KBM-7 (cell line): Measurements from ENCODE around the gene TOM1L1.

Experiments
- DNase-seq: peaks from one replicate; pipeline ENCODE4 v3.0.0-alpha.2; 2015
- in situ Hi-C: fragments of 300-500 bp; cut with MboI; formaldehyde crosslinking; loops from 2 replicates; pipeline ENCODE4 v1.14.3; 2020; ENCODE audit warnings: low sequenced_read_pairs, low pct_unique_long_range_greater_than_20kb, mixed read lengths

The TOM1L1 gene

DNA sequence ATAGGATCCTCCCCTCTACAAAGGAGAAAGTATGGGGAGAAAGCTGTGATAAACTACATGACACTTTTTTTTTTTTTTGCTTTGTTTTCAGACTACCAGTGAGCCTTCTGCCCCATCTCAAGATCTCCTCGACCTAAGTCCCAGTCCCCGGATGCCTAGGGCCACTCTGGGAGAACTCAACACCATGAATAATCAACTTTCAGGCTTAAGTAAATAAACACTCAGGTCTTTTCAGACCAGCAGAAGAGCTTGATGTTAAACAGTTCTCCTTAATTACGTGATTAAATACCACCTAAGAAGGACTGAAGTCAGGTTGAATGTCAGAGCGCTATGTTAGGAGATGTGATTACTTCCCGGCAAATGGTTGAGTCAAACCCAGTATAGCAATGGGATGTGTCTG lies 36.4 kb downstream of the TOM1L1 start:
- no peak for DNase-seq
- in situ Hi-C loops: no loop called here

GRCh38 chr17:54937426-54937825 lies 36.8 kb downstream of the TOM1L1 start:
- no peak for DNase-seq
- in situ Hi-C loops: no loop called here

DNA sequence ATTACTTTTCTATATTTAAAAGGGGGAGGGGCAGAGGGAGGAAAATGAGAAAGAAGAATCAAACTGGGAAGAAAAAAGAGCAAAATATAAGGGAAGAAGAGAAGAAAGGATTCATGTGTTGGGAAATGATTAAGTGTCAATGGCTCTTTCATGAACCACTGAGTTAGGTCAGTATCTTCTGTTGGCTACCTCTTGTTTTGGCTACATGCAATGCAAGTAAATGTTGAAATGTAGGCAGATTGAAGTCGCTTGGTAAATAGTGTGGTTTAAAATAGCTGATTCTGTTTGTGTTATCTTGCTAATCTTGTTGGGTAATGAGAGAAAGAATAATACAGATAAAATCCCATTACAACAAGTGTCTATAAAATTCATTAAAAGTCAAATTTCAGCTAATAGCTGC lies 40.6 kb downstream of the TOM1L1 start:
- in situ Hi-C loops: no loop called here
- no peak for DNase-seq

DNA sequence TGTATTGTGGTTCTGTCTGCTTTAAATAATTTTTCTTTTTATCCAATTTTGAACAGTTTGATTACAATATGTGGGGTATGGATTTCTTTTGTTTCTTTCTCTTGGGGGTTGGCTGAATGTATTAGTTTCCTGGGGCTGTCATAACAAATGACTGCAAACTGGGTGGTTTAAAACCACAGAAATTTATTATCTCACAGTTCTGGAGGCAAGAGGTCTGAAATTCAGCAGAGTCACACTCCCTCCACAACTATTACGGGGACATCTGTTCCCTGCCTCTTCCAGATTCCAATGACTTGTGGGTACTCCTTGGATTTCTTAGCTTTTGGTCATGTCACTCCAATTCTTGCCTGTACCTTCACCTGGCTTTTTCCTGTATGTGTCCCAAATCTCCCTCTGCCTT lies 44.1 kb downstream of the TOM1L1 start:
- DNase-seq: peak; percentile 26
- in situ Hi-C loops: no loop called here

DNA sequence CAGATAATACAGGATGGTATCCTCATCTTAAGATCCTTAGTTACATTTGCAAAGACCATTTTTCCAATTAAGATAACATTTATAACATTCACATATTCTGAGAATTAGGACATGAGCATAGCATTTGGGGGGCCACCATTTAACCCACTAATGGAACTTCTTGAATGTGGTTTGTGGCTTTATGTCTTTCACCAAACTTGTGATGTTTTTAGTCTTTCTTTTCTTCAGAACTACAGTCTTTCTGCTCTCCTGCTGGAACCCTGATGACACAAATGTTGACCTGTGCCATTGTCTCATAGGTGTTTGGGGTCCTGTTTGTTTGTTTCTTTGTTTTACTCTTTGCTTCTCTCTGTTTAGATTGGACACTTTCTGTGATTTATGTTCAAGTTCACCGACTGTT lies 44.6 kb downstream of the TOM1L1 start:
- in situ Hi-C loops: no loop called here
- no peak for DNase-seq

DNA sequence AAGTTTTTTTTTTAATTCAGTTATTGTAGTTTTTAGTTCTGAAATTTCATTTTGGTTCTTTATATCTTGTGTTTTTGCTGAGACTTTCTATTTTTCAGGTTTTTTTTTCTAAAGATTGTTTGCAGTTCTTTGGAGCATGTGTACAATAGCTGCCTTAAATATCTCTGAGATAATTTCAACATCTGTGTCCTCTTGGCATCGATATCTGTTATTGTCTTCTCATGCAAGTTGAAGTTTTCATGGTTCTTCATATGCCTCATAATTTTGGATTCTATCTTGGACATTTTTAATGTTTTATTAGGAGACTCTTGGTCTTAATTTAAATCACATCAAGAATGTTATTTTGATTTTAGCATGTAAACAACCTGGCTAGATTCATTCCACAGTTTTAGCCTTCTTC lies 45.0 kb downstream of the TOM1L1 start:
- DNase-seq: no peak
- in situ Hi-C loops: no loop called here

GRCh38 chr17:54947396-54947795 lies 46.7 kb downstream of the TOM1L1 start:
- in situ Hi-C loops: no loop called here
- DNase-seq: peak; percentile 26

GRCh38 chr17:54948380-54948779 lies 47.7 kb downstream of the TOM1L1 start:
- in situ Hi-C loops: no loop called here
- peak; percentile 56 for DNase-seq

GRCh38 chr17:54950116-54950515 lies 49.5 kb downstream of the TOM1L1 start:
- in situ Hi-C loops: no loop called here
- DNase-seq: no peak

GRCh38 chr17:54951286-54951685 lies 50.6 kb downstream of the TOM1L1 start:
- in situ Hi-C loops: no loop called here

GRCh38 chr17:54956791-54957190 lies 56.1 kb downstream of the TOM1L1 start:
- no peak for DNase-seq
- in situ Hi-C loops: no loop called here

More at GRCh38 chr17:54951286-54951685, 50.6 kb downstream of the TOM1L1 start:
- no peak for DNase-seq

DNA sequence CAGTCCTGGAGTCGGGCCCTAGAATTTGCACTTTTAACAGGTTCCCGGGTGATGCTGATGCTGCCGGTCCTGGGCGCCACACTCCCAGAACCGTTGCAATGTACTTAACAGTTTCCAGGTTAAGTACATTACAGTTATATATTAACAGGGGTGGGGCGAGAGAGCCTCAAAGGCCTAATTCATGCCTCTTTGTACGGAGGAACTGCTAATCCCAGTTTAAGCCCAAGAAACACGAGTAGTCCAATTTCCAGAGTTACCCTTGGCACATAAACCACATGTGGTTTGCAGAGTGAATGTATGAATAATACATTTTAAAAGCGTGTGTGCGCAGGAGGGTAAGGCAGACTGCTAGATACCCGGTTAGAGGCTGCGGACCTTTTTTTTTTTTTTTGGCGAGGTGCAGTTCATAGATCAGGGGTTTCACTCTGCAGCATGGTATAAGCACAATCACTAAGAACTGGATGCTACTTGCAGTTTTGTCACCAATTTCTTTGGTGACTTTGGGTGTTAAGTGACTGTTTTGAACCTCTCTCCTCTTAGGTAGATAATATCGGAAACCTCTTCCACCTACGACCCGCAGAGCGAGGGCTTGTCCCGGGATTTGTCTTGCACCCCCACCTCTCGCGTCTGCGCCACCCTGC lies 67.1 kb downstream of the TOM1L1 start:
- peak; percentile 73 for DNase-seq
- in situ Hi-C loops: no loop called here

GRCh38 chr17:54968262-54968987 lies 67.8 kb downstream of the TOM1L1 start, which contains the start of the genes COX11 and STXBP4:
COX11 (minus strand) TSS chr17:54968654; CDS start chr17:54968646, 8 bp downstream.
STXBP4 (plus strand) TSS chr17:54968765; CDS start chr17:54986220, 17,455 bp downstream.
- peak; percentile 97 for DNase-seq
- in situ Hi-C loops: no loop called here

GRCh38 chr17:54968988-54969332 lies 68.3 kb downstream of the TOM1L1 start:
- in situ Hi-C loops: no loop called here
- DNase-seq: no peak

- in situ Hi-C loops: no loop called here
- peak; percentile 18 for DNase-seq
Measured at GRCh38 chr17:54969658-54970572, 69.3 kb downstream of the TOM1L1 start.

GRCh38 chr17:54971147-54971546 lies 70.5 kb downstream of the TOM1L1 start:
- no peak for DNase-seq
- in situ Hi-C loops: no loop called here

- DNase-seq: no peak
- in situ Hi-C loops: no loop called here
Measured at GRCh38 chr17:54971901-54972300, 71.2 kb downstream of the TOM1L1 start.

- DNase-seq: no peak
- in situ Hi-C loops: no loop called here
Measured at GRCh38 chr17:54972406-54973138, 71.9 kb downstream of the TOM1L1 start.

DNA sequence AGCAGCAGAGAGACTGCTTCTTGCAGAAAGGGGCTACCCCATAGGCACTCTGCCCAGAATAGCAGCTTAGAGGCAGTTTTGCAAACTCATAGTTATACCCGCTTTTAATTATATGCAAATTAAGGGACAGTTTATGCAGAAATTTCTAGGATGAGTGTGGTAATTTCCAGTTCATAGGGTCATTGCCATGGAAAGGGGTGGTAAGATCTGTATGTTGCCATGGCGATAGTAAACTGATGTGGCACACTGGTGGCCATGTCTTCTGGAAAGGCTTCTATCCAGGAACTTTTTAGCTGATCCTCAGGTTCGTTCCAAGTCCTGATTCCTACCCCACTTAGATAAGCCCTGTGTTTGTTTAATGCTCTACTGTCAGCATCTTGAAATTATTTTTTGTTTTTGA lies 74.1 kb downstream of the TOM1L1 start:
- in situ Hi-C loops: no loop called here
- DNase-seq: no peak
